Measurements from ENCODE around the gene DPEP3. TPM values are rescaled to one million over a fixed set of nuclear protein-coding genes. Genes with fewer than 3 reads are reported as not detected.
A peak's percentile ranks its signal among the peaks of the same experiment; 100 is the strongest.

Gene DPEP3
- total RNA-seq (0.07 TPM in 1 of 2 replicates, not detected in the other), polyA plus RNA-seq (0.51 TPM in 1 of 2 replicates, not detected in the other)

- DNase-seq (ENCODE audit: low read depth in 1 of 2, low spot score in 1 of 2): peak in 1 of 2 donors; percentile 5
- Histone ChIP-seq H3K4me1 (ENCODE audit: low read depth) (peaks cover 15% of the 10 kb centered on the region), H3K27me3 (peaks cover 3% of the 10 kb centered on the region), H3K36me3 (no peaks in the 10 kb centered on the region), H3K4me3 (no peak within 1 kb of the TSS), H3K9me3 (ENCODE audit: low read depth) (no peaks in the 10 kb centered on the region), H3K27ac (no peak within 1 kb of the TSS)
- peak; percentile 45 for TF ChIP-seq CTCF (IDR thresholded peaks at IDR 0.05; ENCODE audit: low read depth, low read length)
Observed at GRCh38 chr16:67979955-67980678, at the start of gene DPEP3. Gene DPEP3, minus strand, starts transcription at chr16:67980499. Its CDS starts 119 bp downstream, at chr16:67980380.

GRCh38 chr16:68028996-68029395, 48.7 kb upstream of the DPEP3 start:
- Histone ChIP-seq H3K4me1 (ENCODE audit: low read depth) (no peaks in the 10 kb centered on the region), H3K27me3 (no peaks in the 10 kb centered on the region), H3K36me3 (no peaks in the 10 kb centered on the region), H3K4me3 (no peak overlapping the region), H3K9me3 (ENCODE audit: low read depth) (no peaks in the 10 kb centered on the region), H3K27ac (no peak overlapping the region)
- no peak for TF ChIP-seq CTCF (IDR thresholded peaks at IDR 0.05; ENCODE audit: low read depth, low read length)
- no peak for DNase-seq (ENCODE audit: low read depth in 1 of 2, low spot score in 1 of 2)

- no peaks in the 10 kb centered on the region for H3K27me3 ChIP-seq
- peak within 1 kb of the TSS; percentile 95 for H3K27ac ChIP-seq
- peak; percentile 92 to 95 for DNase-seq (ENCODE audit: low read depth in 1 of 2, low spot score in 1 of 2)
- no peaks in the 10 kb centered on the region for H3K9me3 ChIP-seq (ENCODE audit: low read depth)
- peaks cover 8% of the 10 kb centered on the region for H3K4me1 ChIP-seq (ENCODE audit: low read depth)
- peak within 1 kb of the TSS; percentile 85 for H3K4me3 ChIP-seq
- no peaks in the 10 kb centered on the region for H3K36me3 ChIP-seq
- no peak for TF ChIP-seq CTCF (IDR thresholded peaks at IDR 0.05; ENCODE audit: low read depth, low read length)
Observed at GRCh38 chr16:68022728-68023537, 42.6 kb upstream of the DPEP3 start, which contains the start of the genes DDX28 and DUS2. Gene DDX28, minus strand, starts transcription at chr16:68023232. Its CDS starts 30 bp downstream, at chr16:68023202. Gene DUS2, plus strand, starts transcription at chr16:68023284. Its CDS starts 14,740 bp downstream, at chr16:68038024.

GRCh38 chr16:68022278-68022727, 42.0 kb upstream of the DPEP3 start:
- DNase-seq (ENCODE audit: low read depth in 1 of 2, low spot score in 1 of 2): no peak
- no peaks in the 10 kb centered on the region for H3K27me3 ChIP-seq
- peak overlapping the region; percentile 95 for H3K27ac ChIP-seq
- peak overlapping the region; percentile 85 for H3K4me3 ChIP-seq
- no peaks in the 10 kb centered on the region for H3K9me3 ChIP-seq (ENCODE audit: low read depth)
- peaks cover 8% of the 10 kb centered on the region for H3K4me1 ChIP-seq (ENCODE audit: low read depth)
- no peak for TF ChIP-seq CTCF (IDR thresholded peaks at IDR 0.05; ENCODE audit: low read depth, low read length)
- H3K36me3 ChIP-seq: no peaks in the 10 kb centered on the region

- DNase-seq (ENCODE audit: low read depth in 1 of 2, low spot score in 1 of 2): no peak
- Histone ChIP-seq H3K4me3 (no peak overlapping the region), H3K4me1 (ENCODE audit: low read depth) (peaks cover 8% of the 10 kb centered on the region), H3K27ac (no peak overlapping the region), H3K27me3 (no peaks in the 10 kb centered on the region), H3K36me3 (no peaks in the 10 kb centered on the region), H3K9me3 (ENCODE audit: low read depth) (no peaks in the 10 kb centered on the region)
- TF ChIP-seq CTCF (IDR thresholded peaks at IDR 0.05; ENCODE audit: low read depth, low read length): no peak
Observed at GRCh38 chr16:68021490-68021889, 41.2 kb upstream of the DPEP3 start.
